Stimulated activated CD8-positive, alpha-beta memory T cell treated with anti-CD3 and anti-CD28 coated beads, Interleukin-12 subunit alpha, Interleukin-12 subunit beta, amount 100 ng/mL, for 24 hours (primary cell): ENCODE measurements around the gene TAS2R42.
A peak's percentile ranks its signal among the peaks of the same experiment; 100 is the strongest.

Source experiments
- DNase-seq: peaks from one replicate; pipeline ENCODE4 v3.0.0-alpha.2; 2020; ENCODE audit errors: extremely low read depth

The TAS2R42 gene

GRCh38 chr12:11186837-11187236 is at the start of gene TAS2R42:
TAS2R42 (minus strand) TSS chr12:11186937; CDS start chr12:11186937, 0 bp downstream.
- DNase-seq, result no peak

GRCh38 chr12:11233532-11233931 is 46.8 kb upstream of the TAS2R42 start:
- DNase-seq, result no peak

GRCh38 chr12:11228296-11228879 is 41.7 kb upstream of the TAS2R42 start:
- DNase-seq, result no peak

GRCh38 chr12:11227373-11227772 is 40.6 kb upstream of the TAS2R42 start:
- DNase-seq, result no peak

- no peak for DNase-seq
Observed at GRCh38 chr12:11209113-11209512, 22.4 kb upstream of the TAS2R42 start.

- no peak for DNase-seq
Observed at GRCh38 chr12:11204173-11204572, 17.4 kb upstream of the TAS2R42 start.

GRCh38 chr12:11202811-11203210 is 16.1 kb upstream of the TAS2R42 start:
- no peak for DNase-seq

GRCh38 chr12:11183011-11183410 is 3.7 kb downstream of the TAS2R42 start:
- no peak for DNase-seq

- no peak for DNase-seq
Observed at GRCh38 chr12:11182529-11182928, 4.2 kb downstream of the TAS2R42 start.

- no peak for DNase-seq
Observed at GRCh38 chr12:11178250-11178649, 8.5 kb downstream of the TAS2R42 start.

GRCh38 chr12:11174022-11174421 is 12.7 kb downstream of the TAS2R42 start:
- no peak for DNase-seq

GRCh38 chr12:11171969-11172675 is 14.6 kb downstream of the TAS2R42 start:
- DNase-seq, result no peak

GRCh38 chr12:11171145-11171968 is 15.4 kb downstream of the TAS2R42 start, which contains the start of gene SMIM10L1:
SMIM10L1 (plus strand) TSS chr12:11171194; CDS start chr12:11171357, 163 bp downstream.
- peak; percentile 73 for DNase-seq

GRCh38 chr12:11170810-11171144 is 16.0 kb downstream of the TAS2R42 start:
- DNase-seq, result no peak

- no peak for DNase-seq
Observed at GRCh38 chr12:11166300-11166699, 20.4 kb downstream of the TAS2R42 start.

GRCh38 chr12:11164384-11164783 is 22.4 kb downstream of the TAS2R42 start:
- no peak for DNase-seq

- no peak for DNase-seq
Observed at GRCh38 chr12:11162502-11162901, 24.2 kb downstream of the TAS2R42 start.

- no peak for DNase-seq
Observed at GRCh38 chr12:11158885-11159444, 27.8 kb downstream of the TAS2R42 start.

- DNase-seq, result no peak
Observed at GRCh38 chr12:11154400-11154925, 32.3 kb downstream of the TAS2R42 start.

GRCh38 chr12:11152725-11153124 is 34.0 kb downstream of the TAS2R42 start:
- no peak for DNase-seq

- DNase-seq, result no peak
Observed at GRCh38 chr12:11150832-11151231, 35.9 kb downstream of the TAS2R42 start.

- no peak for DNase-seq
Observed at GRCh38 chr12:11147420-11147819, 39.3 kb downstream of the TAS2R42 start.
